T-helper 1 cell treated with Interleukin-12 subunit alpha and Interleukin-12 subunit beta and Interleukin-4 antibody, amounts not matched to agents 30 μg/mL and 1 μg/mL, for 36 hours (primary cell): ENCODE measurements around the gene SLC5A3.
A peak's percentile ranks its signal among the peaks of the same experiment; 100 is the strongest.

ENCODE experiments used
- H3K27ac Mint-ChIP-seq: one replicate; pipeline ENCODE4 v1.8.0; 2021; ENCODE audit warnings: mild to moderate bottlenecking, mixed read lengths
- H3K27me3 Mint-ChIP-seq: one replicate; pipeline ENCODE4 v1.8.0; 2021; ENCODE audit warnings: low read depth, mixed read lengths
- H3K36me3 Mint-ChIP-seq: one replicate; pipeline ENCODE4 v1.8.0; 2021; ENCODE audit warnings: low read depth, mixed read lengths
- H3K4me1 Mint-ChIP-seq: one replicate; pipeline ENCODE4 v1.8.0; 2021; ENCODE audit warnings: low read depth, mixed read lengths
- H3K4me3 Mint-ChIP-seq: one replicate; pipeline ENCODE4 v1.8.0; 2021; ENCODE audit warnings: mild to moderate bottlenecking, moderate library complexity, mixed read lengths
- H3K9me3 Mint-ChIP-seq: one replicate; pipeline ENCODE4 v1.8.0; 2021; ENCODE audit warnings: mixed read lengths

SLC5A3 gene

DNA sequence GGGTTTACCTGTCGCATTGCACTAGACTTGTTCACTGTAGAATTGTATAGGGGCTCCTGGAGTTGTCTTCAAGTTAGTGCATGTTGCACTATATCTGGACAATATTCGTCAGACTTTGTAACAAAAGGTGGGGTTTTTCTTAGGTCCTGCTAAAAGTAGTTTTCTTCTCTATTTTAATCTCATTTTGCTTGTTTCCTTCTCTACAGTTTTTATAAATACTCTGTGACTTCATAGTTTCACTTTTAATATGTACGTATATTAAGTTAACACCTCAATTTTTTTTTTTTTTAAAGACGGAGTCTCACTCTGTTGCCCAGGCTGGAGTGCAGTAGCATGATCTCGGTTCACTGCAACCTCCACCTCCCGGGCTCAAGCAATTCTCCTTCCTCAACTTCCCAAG is 26.5 kb upstream of the SLC5A3 start:
- Mint-ChIP-seq H3K27me3 (no peaks in the 10 kb centered on the region), H3K27ac (peak overlapping the region; percentile 11), H3K36me3 (peaks cover 10% of the 10 kb centered on the region), H3K4me3 (no peak overlapping the region), H3K9me3 (peaks cover 9% of the 10 kb centered on the region), H3K4me1 (peaks cover 3% of the 10 kb centered on the region)

DNA sequence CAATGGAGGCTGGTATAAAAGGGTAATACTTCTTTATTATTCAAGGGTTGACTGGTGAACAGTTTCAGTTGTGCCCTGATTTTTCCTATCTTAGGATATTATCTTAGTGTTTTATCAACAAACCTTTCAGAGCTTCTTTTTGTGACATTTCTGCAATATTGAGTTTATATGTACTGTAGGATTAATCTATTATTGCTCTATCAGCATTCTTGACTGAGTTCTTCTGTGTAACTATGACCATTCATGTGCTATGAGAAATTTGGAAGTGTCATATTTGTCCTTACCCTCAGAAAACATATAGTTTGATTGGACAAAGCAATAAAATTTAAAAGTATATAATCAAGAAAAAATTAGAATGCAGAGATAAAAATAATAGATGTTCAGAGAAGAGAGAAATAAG is 25.5 kb upstream of the SLC5A3 start:
- no peak overlapping the region for H3K4me3 Mint-ChIP-seq
- no peak overlapping the region for H3K27ac Mint-ChIP-seq

DNA sequence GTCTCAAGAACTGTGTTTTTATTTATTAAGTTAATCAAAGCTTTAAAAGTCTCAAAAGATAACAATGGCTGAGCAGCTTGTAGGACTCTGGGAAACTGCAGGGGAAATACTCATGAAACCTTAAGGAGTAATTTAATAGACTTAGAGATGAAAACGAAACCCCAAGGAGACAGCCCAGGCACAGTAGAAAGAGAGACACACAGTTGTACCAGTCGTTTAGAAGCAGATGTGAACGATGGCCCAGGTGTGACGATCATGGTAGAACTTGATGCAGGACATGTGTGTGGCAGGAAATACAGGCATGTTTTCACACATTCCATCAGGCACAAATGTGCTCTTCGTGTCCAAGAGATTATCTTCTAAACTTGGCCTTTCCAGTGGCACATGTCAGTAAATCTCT is 21.2 kb upstream of the SLC5A3 start:
- no peak overlapping the region for H3K27ac Mint-ChIP-seq
- H3K27me3 Mint-ChIP-seq: no peaks in the 10 kb centered on the region
- H3K4me3 Mint-ChIP-seq: no peak overlapping the region
- H3K4me1 Mint-ChIP-seq: no peaks in the 10 kb centered on the region
- peaks cover 4% of the 10 kb centered on the region for H3K36me3 Mint-ChIP-seq
- H3K9me3 Mint-ChIP-seq: peaks cover 9% of the 10 kb centered on the region

More for the DNA sequence above, 25.5 kb upstream of the SLC5A3 start:
- Mint-ChIP-seq H3K27me3 (no peaks in the 10 kb centered on the region), H3K9me3 (peaks cover 9% of the 10 kb centered on the region), H3K36me3 (peaks cover 9% of the 10 kb centered on the region), H3K4me1 (peaks cover 3% of the 10 kb centered on the region)

DNA sequence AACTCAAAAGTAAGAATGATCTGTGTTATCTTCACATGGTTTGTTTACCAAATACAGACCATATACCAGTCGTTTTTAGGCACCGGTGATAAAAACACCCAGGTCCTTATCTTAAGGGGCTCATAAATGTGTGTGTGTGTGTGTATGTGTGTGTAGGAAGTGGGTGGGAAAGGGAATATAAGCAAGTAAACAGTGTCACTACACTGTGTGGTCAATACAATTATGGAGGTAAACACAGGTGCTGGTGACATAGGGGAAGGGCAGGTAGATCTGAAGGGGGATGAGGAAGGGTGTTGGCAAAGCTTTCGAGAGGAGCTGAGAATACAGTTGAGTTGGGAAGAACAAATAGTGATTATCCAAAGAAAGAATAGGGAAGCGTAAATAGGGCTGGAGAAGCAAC is 19.1 kb upstream of the SLC5A3 start:
- Mint-ChIP-seq H3K4me1 (no peaks in the 10 kb centered on the region), H3K4me3 (no peak overlapping the region), H3K27me3 (no peaks in the 10 kb centered on the region), H3K36me3 (peaks cover 1% of the 10 kb centered on the region), H3K27ac (no peak overlapping the region), H3K9me3 (no peaks in the 10 kb centered on the region)

DNA sequence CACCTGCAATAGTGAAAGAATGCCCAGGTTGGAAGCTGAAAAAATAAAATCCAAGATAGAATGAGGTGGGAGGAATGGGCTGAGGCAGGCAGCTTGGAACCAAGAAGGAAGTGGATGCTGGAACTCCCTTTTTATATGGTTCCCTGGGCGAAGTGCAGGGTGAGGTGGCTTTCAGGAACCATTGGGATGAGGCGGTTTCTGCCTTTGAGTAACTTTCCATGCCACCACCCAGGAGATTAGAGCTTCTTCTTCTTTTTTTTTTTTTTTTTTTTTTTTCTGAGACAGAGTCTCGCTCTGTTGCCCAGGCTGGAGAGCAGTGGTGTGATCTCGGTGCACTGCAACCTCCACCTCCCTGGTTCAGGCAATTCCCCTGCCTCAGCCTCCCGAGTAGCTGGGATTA is 17.8 kb upstream of the SLC5A3 start:
- Mint-ChIP-seq H3K27me3 (no peaks in the 10 kb centered on the region), H3K4me3 (no peak overlapping the region), H3K36me3 (peaks cover 1% of the 10 kb centered on the region), H3K27ac (no peak overlapping the region), H3K9me3 (no peaks in the 10 kb centered on the region), H3K4me1 (no peaks in the 10 kb centered on the region)

DNA sequence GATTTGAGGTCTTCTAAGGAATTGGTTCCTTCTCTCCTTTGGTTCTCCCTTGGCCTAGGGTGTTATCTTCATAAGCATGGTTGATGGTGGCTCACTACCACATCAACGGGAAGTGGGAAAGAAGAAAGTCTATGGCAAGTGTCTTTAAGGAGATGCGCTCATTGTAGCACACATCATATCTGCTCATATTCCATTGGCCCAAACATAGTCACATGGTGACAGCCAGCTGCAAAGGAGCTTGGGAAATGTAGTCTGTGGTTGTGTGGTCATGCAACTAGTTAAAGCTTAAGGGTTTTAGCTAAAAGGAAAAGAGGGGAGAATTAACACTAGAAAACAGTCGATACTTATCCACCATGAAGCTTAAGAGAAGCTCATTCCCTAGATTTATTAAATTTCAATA is 11.4 kb upstream of the SLC5A3 start:
- H3K27me3 Mint-ChIP-seq: peaks cover 16% of the 10 kb centered on the region
- H3K27ac Mint-ChIP-seq: no peak overlapping the region
- H3K4me1 Mint-ChIP-seq: peaks cover 3% of the 10 kb centered on the region
- H3K4me3 Mint-ChIP-seq: no peak overlapping the region
- H3K36me3 Mint-ChIP-seq: peaks cover 5% of the 10 kb centered on the region
- H3K9me3 Mint-ChIP-seq: peaks cover 14% of the 10 kb centered on the region

DNA sequence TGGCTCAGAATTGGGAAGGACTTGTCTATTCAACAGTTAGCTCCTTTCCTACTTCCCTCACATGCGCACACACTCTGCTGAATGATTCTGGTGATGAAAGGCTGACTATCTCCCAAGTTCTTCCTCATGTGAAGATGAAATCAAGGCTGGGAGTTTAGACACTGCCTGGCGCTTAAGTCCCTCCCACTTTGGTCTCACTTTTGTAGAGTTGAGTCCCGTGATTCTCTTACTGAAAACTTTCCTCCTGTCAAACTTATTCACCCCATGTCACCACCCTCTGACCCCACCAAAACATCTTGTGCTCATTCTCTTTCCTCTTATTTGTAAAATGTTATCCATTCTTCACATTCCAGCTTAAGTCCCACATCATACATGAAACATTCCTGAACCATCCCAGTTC is 8.4 kb upstream of the SLC5A3 start:
- peaks cover 5% of the 10 kb centered on the region for H3K36me3 Mint-ChIP-seq
- no peak overlapping the region for H3K27ac Mint-ChIP-seq
- peaks cover 16% of the 10 kb centered on the region for H3K27me3 Mint-ChIP-seq
- H3K4me3 Mint-ChIP-seq: no peak overlapping the region
- peaks cover 18% of the 10 kb centered on the region for H3K9me3 Mint-ChIP-seq
- H3K4me1 Mint-ChIP-seq: peaks cover 3% of the 10 kb centered on the region

DNA sequence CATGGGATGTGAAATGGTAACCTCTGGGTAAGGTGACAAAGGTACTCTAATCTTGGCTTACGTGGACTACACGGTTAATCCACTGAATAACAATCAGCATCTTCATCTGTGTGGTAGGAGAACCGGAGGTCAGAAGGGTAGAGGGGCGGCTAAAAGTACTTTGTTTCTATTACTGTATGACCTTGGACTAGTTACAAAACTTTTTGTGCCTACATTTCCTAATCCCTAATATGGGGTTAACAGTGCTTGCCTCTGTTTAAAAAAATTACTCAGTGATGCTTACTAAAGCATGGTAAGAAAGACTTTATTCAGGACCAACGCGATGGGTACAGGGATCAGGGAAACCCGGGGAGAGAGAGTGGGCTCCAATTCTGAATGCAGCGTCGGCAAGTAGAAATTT is 1.7 kb upstream of the SLC5A3 start:
- peak overlapping the region; percentile 79 for H3K27ac Mint-ChIP-seq
- peak overlapping the region; percentile 88 for H3K4me3 Mint-ChIP-seq
- peaks cover 4% of the 10 kb centered on the region for H3K9me3 Mint-ChIP-seq
- peaks cover 28% of the 10 kb centered on the region for H3K4me1 Mint-ChIP-seq
- H3K27me3 Mint-ChIP-seq: no peaks in the 10 kb centered on the region
- H3K36me3 Mint-ChIP-seq: peaks cover 24% of the 10 kb centered on the region

DNA sequence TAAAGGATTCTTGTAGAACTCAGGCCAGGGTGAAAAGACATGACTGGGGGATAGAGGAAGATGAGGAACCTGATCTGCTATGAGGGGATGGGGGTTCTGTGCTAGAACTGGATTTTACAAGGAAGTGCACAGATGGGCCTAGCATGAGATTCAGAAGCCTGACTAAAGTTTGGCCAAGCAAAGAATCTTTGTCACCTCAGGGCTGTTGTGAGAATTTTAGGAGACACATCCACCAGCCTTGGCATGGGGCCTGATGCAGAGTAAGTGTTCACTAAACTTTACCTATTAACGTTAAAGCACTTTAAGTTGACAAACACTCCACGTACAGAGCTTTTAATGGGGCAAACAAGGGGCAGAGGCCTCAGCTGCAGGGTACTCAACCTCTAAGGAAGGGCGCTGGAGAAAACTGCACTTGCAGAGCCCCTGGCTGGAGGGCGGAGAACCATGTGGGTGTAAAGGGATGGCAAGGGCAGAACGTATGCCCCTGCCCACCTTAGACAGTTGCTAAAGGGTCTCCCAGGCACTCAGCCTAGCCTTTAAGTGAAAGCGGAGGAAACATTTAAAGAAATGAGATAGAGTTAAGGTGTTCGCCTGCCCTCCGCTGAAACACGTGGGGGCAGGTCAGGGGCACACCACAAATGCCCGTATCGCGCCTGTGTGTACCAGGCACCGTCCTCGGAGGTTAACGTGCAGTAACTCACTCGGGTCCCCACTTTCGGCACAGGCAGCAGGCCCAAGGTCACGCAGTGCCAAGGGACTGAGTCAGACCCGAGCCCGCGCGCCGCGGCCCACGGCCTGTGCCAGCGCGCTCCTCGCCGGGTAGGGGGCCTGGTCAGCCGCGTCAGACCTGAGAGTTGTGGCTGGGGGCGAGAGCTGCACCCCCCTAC is 990 bp upstream of the SLC5A3 start:
- no peaks in the 10 kb centered on the region for H3K27me3 Mint-ChIP-seq
- H3K27ac Mint-ChIP-seq: peak overlapping the region; percentile 79
- H3K36me3 Mint-ChIP-seq: peaks cover 31% of the 10 kb centered on the region

DNA sequence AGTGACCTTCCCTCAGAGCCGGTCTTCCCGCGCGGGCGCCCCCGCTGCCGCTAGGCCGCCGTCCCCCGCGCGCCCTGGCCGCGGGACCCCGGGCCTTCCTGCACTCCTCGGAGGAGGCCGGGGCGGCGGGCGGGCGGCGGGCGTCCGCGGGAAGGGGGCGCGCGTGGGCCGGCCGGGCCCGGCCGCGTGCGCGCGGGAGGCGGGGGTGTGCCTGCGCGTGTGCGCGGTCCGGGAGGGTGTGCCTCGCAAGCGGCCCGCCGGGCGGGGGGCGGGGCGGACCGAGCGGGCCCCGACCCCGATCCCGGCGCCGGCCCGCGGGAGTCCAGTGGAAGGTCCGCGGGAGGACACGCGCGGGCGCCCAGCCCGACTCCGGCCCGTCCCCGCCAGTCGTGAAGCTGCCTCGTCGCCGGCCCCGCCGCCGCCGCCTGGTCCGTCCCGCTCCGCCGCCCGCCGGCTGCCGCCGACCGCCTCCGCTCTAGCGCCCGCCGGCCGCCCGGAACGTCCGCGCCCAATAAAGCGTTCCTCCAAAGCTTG is 438 bp downstream of the SLC5A3 start:
- no peaks in the 10 kb centered on the region for H3K9me3 Mint-ChIP-seq
- H3K27ac Mint-ChIP-seq: peak overlapping the region; percentile 89
- peaks cover 48% of the 10 kb centered on the region for H3K4me1 Mint-ChIP-seq
- no peaks in the 10 kb centered on the region for H3K27me3 Mint-ChIP-seq
- peak overlapping the region; percentile 91 for H3K4me3 Mint-ChIP-seq
- H3K36me3 Mint-ChIP-seq: peaks cover 41% of the 10 kb centered on the region

More for the DNA sequence above, 990 bp upstream of the SLC5A3 start:
- peaks cover 4% of the 10 kb centered on the region for H3K9me3 Mint-ChIP-seq
- peak overlapping the region; percentile 88 for H3K4me3 Mint-ChIP-seq
- peaks cover 34% of the 10 kb centered on the region for H3K4me1 Mint-ChIP-seq

DNA sequence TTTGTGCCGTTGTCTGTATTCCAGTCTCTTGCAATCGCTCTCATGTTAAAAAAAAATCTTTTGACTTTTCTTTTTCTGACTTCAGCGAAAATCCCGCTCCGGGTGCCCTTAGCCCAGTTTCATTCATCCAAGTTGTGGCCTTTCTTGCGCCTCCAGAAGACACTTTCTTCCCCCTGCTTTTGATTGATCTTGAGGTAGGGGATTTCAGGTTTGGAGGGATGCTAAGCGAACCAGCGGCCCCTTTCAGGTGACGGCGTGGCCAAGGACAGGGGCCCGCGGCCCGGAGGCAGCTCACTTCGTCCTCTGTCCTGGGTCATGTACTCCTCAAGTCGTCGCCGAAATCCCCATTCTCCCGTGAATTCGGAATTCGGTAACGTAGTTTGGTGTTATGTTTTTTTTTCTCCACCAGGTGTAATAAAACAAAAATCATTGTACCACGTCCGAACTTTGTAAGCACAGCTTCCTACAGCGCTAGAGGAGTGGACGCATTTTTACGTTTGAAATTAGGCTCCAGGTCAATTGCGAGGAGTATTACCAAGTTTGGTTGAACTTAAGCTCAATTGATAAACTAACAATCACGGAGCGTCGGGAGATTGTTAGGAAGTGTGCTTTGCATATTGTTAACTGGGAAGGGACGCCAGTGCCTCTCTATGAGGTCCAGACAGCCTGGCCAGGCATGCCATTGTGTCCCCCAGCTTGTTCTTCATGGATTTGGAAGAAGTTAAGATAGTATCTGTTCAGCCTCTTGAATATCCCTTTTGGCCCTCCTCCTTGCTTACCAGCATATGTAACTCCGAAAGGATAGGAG is 1.1 kb downstream of the SLC5A3 start:
- Mint-ChIP-seq H3K4me1 (peaks cover 53% of the 10 kb centered on the region), H3K27me3 (no peaks in the 10 kb centered on the region), H3K27ac (peak overlapping the region; percentile 89), H3K9me3 (no peaks in the 10 kb centered on the region), H3K4me3 (peak overlapping the region; percentile 91), H3K36me3 (peaks cover 44% of the 10 kb centered on the region)

DNA sequence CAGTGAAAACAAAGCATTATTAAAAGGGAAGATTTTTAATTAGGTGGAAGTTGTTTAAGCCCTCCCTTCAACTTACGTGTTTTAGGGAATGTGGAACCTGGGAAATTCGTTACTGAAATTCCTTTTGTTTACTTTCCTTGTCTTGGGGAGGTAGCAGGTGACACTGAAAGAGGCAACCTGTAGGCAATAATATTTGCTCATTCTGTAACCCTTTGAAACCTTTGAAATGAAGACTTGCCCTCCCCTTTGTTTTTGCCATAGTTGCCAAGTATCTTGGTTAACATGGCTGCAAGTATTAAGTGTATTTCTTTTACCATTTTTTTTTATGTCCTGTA is 1.7 kb downstream of the SLC5A3 start:
- no peaks in the 10 kb centered on the region for H3K9me3 Mint-ChIP-seq
- no peaks in the 10 kb centered on the region for H3K27me3 Mint-ChIP-seq
- peak overlapping the region; percentile 91 for H3K4me3 Mint-ChIP-seq
- H3K36me3 Mint-ChIP-seq: peaks cover 49% of the 10 kb centered on the region
- peaks cover 58% of the 10 kb centered on the region for H3K4me1 Mint-ChIP-seq
- H3K27ac Mint-ChIP-seq: peak overlapping the region; percentile 89

DNA sequence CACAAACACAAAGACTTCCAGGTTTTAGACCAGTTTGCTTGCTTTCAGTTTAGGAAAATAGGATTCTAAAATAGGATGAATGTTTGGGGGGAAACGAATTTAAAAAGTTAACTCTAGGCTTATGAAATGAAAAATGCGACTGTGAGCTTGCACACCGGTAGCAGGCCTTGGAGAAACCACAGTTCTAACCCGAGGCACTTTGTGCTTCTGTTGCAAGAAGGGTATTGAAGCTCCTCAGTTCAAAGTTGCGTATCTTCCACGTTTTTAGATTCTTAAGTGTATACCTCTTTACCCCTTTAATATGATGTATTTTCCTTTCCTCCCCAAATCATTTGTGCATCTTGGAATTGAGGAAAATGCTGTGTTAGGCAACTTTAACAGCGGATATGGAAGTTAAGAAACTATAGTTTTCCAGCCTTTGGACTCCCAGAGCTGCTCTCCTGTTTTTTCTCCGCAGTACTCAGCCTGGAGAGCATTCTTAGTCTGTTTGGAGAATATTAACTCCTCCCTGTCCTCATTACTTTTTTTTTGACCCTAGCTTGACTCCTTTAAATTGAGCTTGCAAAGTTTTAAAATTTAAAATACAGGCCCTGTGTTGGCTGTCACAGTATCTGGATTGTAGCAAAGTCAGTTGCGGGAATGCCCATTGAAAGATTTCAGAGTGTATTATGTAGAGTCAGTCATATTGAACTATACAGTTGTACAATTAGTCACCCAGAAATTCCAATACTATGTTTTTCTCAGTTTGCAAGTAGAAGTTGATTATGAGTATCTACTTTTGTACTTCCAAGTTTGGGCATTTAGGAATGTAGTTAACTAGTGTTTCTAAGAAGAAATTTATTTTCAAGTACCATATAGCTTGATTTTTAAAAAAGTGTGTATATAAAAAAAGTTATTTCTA is 2.6 kb downstream of the SLC5A3 start:
- peaks cover 59% of the 10 kb centered on the region for H3K36me3 Mint-ChIP-seq
- peaks cover 68% of the 10 kb centered on the region for H3K4me1 Mint-ChIP-seq
- H3K9me3 Mint-ChIP-seq: no peaks in the 10 kb centered on the region
- H3K4me3 Mint-ChIP-seq: peak overlapping the region; percentile 91
- no peaks in the 10 kb centered on the region for H3K27me3 Mint-ChIP-seq
- peak overlapping the region; percentile 78 for H3K27ac Mint-ChIP-seq

DNA sequence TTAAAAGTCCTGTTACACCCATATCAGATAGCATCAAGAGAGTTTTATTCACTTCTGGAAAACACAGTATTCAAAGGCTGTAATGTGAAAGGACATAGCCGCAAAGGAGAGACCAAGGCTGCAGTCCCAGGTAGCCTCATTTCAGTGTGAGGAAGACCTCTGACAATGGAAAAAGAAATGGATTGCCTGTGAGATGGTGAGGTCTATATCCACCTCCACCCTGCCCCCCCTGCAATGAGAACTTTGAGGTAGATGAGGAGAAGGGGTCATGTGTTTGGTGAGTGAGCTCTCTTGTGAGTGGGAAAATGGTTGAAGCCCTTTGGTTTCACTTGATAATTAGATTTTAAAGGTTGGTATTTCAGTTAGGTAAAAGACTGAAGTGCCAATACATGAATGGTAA is 3.5 kb downstream of the SLC5A3 start:
- Mint-ChIP-seq H3K9me3 (no peaks in the 10 kb centered on the region), H3K36me3 (peaks cover 64% of the 10 kb centered on the region), H3K27ac (peak overlapping the region; percentile 75)

More for the DNA sequence above, 3.5 kb downstream of the SLC5A3 start:
- Mint-ChIP-seq H3K4me1 (peaks cover 73% of the 10 kb centered on the region), H3K4me3 (peak overlapping the region; percentile 49), H3K27me3 (no peaks in the 10 kb centered on the region)
